Endothelial cell (in vitro differentiated cells): ENCODE measurements around the gene IBA57. TPM values are rescaled to one million over a fixed set of nuclear protein-coding genes. Genes with fewer than 3 reads are reported as not detected.

Source experiments
- DNase-seq: peaks from one replicate; pipeline ENCODE4 v3.0.0; 2021; ENCODE audit warnings: low spot score
- H3K27ac Mint-ChIP-seq: one replicate; pipeline ENCODE4 v1.8.0; 2021; ENCODE audit warnings: mixed read lengths, inconsistent platforms; ENCODE audit not compliant: unreplicated experiment
- H3K27me3 Mint-ChIP-seq: one replicate; pipeline ENCODE4 v1.8.0; 2021; ENCODE audit warnings: mild to moderate bottlenecking, moderate library complexity, mixed read lengths, inconsistent platforms; ENCODE audit not compliant: unreplicated experiment
- H3K36me3 Mint-ChIP-seq: one replicate; pipeline ENCODE4 v1.8.0; 2021; ENCODE audit warnings: mild to moderate bottlenecking, low read depth, mixed read lengths, inconsistent platforms; ENCODE audit not compliant: unreplicated experiment
- H3K4me1 Mint-ChIP-seq: one replicate; pipeline ENCODE4 v1.8.0; 2021; ENCODE audit warnings: mild to moderate bottlenecking, mixed read lengths, inconsistent platforms; ENCODE audit not compliant: unreplicated experiment
- H3K4me3 Mint-ChIP-seq: one replicate; pipeline ENCODE4 v1.8.0; 2021; ENCODE audit warnings: mild to moderate bottlenecking, mixed read lengths, inconsistent platforms; ENCODE audit not compliant: unreplicated experiment
- H3K9me3 Mint-ChIP-seq: one replicate; pipeline ENCODE4 v1.8.0; 2021; ENCODE audit warnings: mixed read lengths, inconsistent platforms; ENCODE audit not compliant: unreplicated experiment
- CTCF ChIP-seq: fragments of 200-600 bp; sonication (generic); IDR thresholded peaks from one replicate; pipeline ENCODE4 v1.5.0; 2021; ENCODE audit warnings: antibody characterized with exemption; ENCODE audit not compliant: unreplicated experiment
- total RNA-seq: library from RNA; stranded (reverse); fragmentation: NEBNext Ultra II Directional; extraction: Animal tissue kit (Norgen Biotek cat#: 25700); gene quantifications from one replicate; pipeline ENCODE4 v1.2.1, GENCODE V29; 2021; ENCODE audit not compliant: unreplicated experiment

Gene IBA57
- total RNA-seq, 1 donor from 2014 or later, result 11.5 TPM

- TF ChIP-seq CTCF, result no peak
- H3K27ac Mint-ChIP-seq, result no peak overlapping the region
- no peaks in the 10 kb centered on the region for H3K4me1 Mint-ChIP-seq
- no peaks in the 10 kb centered on the region for H3K36me3 Mint-ChIP-seq
- no peak overlapping the region for H3K4me3 Mint-ChIP-seq
- DNase-seq, result no peak
- peaks cover 5% of the 10 kb centered on the region for H3K27me3 Mint-ChIP-seq
- no peaks in the 10 kb centered on the region for H3K9me3 Mint-ChIP-seq
Observed at GRCh38 chr1:228210076-228210651, 44.6 kb downstream of the IBA57 start.

- no peak overlapping the region for H3K4me3 Mint-ChIP-seq
- H3K36me3 Mint-ChIP-seq, result no peaks in the 10 kb centered on the region
- no peaks in the 10 kb centered on the region for H3K9me3 Mint-ChIP-seq
- no peak for TF ChIP-seq CTCF
- no peak for DNase-seq
- no peak overlapping the region for H3K27ac Mint-ChIP-seq
- H3K4me1 Mint-ChIP-seq, result no peaks in the 10 kb centered on the region
- peaks cover 6% of the 10 kb centered on the region for H3K27me3 Mint-ChIP-seq
Observed at GRCh38 chr1:228210712-228211530, 45.3 kb downstream of the IBA57 start.

- H3K4me3 Mint-ChIP-seq, result no peak overlapping the region
- no peaks in the 10 kb centered on the region for H3K9me3 Mint-ChIP-seq
- H3K27me3 Mint-ChIP-seq, result peaks cover 8% of the 10 kb centered on the region
- H3K27ac Mint-ChIP-seq, result no peak overlapping the region
- no peak for TF ChIP-seq CTCF
- H3K4me1 Mint-ChIP-seq, result no peaks in the 10 kb centered on the region
- DNase-seq, result no peak
- no peaks in the 10 kb centered on the region for H3K36me3 Mint-ChIP-seq
Observed at GRCh38 chr1:228211531-228212414, 46.2 kb downstream of the IBA57 start.

GRCh38 chr1:228212415-228212965 lies 46.9 kb downstream of the IBA57 start:
- Mint-ChIP-seq H3K27me3 (peaks cover 8% of the 10 kb centered on the region), H3K27ac (no peak overlapping the region), H3K9me3 (no peaks in the 10 kb centered on the region), H3K4me3 (no peak overlapping the region), H3K36me3 (no peaks in the 10 kb centered on the region), H3K4me1 (no peaks in the 10 kb centered on the region)
- no peak for TF ChIP-seq CTCF
- DNase-seq, result no peak
